K562 (cell line): ENCODE measurements around the gene SIGLEC6. TPM values are rescaled to one million over a fixed set of nuclear protein-coding genes. Genes with fewer than 3 reads are reported as not detected.

Experiments
- CBFB ChIP-seq: sonication (generic); formaldehyde crosslinking; IDR thresholded peaks from 2 replicates; pipeline ENCODE4 v1.4.0; 2020; ENCODE audit warnings: mild to moderate bottlenecking, missing genetic modification reagents
- CC2D1A ChIP-seq: fragments of 450-650 bp; IDR thresholded peaks from 2 replicates; pipeline ENCODE4 v1.6.1; 2017; ENCODE audit warnings: mild to moderate bottlenecking
- ESRRB ChIP-seq: fragments of 250-450 bp; sonication (Bioruptor Pico); IDR thresholded peaks from 2 replicates; pipeline ENCODE4 v1.5.0; 2020; ENCODE audit warnings: mild to moderate bottlenecking, moderate library complexity, borderline replicate concordance
- ETV6 ChIP-seq, 3 experiments: fragments of 150-350 bp in 1 of 3; sonication (generic) in 1 of 3; formaldehyde crosslinking in 1 of 3; IDR thresholded peaks; 2 replicates each; pipeline versions ENCODE4 v1.6.1 to v1.8.0; 2014 to 2022; ENCODE audit warnings: borderline replicate concordance in 2 of 3, low read depth in 2 of 3, antibody characterized with exemption in 1 of 3, low read length in 1 of 3, mild to moderate bottlenecking in 1 of 3, missing genetic modification reagents in 1 of 3
- HDAC2 ChIP-seq: fragments of 450-650 bp; IDR thresholded peaks from 2 replicates; pipeline ENCODE4 v1.6.1; 2016; ENCODE audit warnings: mild to moderate bottlenecking
- HNRNPK ChIP-seq: fragments of 200-400 bp; formaldehyde crosslinking; IDR thresholded peaks from one replicate; pipeline ENCODE4 v1.6.1; 2018; ENCODE audit warnings: mild to moderate bottlenecking, low read depth, low read length; ENCODE audit not compliant: poor library complexity, severe bottlenecking
- IRF2 ChIP-seq: sonication (generic); formaldehyde crosslinking; IDR thresholded peaks from 2 replicates; pipeline ENCODE4 v1.8.1; 2022; ENCODE audit warnings: mild to moderate bottlenecking, missing genetic modification reagents
- KDM2B ChIP-seq: fragments of 250-450 bp; sonication (Bioruptor Pico); IDR thresholded peaks from 2 replicates; pipeline ENCODE4 v1.8.0; 2021; ENCODE audit warnings: mild to moderate bottlenecking, moderate library complexity
- MEF2A ChIP-seq: IDR thresholded peaks from 2 replicates; pipeline ENCODE4 v1.6.1; 2011; ENCODE audit warnings: low read depth, mild to moderate bottlenecking, low read length, moderate library complexity; ENCODE audit not compliant: control insufficient read depth
- PKNOX1 ChIP-seq: fragments of 450-650 bp; IDR thresholded peaks from 2 replicates; pipeline ENCODE4 v1.6.1; 2016
- POLR2H ChIP-seq: IDR thresholded peaks from 2 replicates; pipeline ENCODE4 v1.6.1; 2016; ENCODE audit warnings: missing genetic modification characterization, low read depth, mild to moderate bottlenecking, control low read depth, missing compliant biosample characterization, moderate library complexity
- PPARD ChIP-seq: fragments of 250-450 bp; sonication (Bioruptor Pico); IDR thresholded peaks from 2 replicates; pipeline ENCODE4 v1.8.0; 2022; ENCODE audit warnings: inconsistent platforms, mild to moderate bottlenecking, moderate library complexity
- SP2 ChIP-seq: IDR thresholded peaks from 2 replicates; pipeline ENCODE4 v1.6.1; 2011; ENCODE audit warnings: mild to moderate bottlenecking, low read depth, low read length, moderate library complexity; ENCODE audit not compliant: poor library complexity, severe bottlenecking; ENCODE audit errors: extremely low read depth
- TAF9B ChIP-seq: fragments of 450-650 bp; IDR thresholded peaks from 2 replicates; pipeline ENCODE4 v1.6.1; 2018; ENCODE audit warnings: mild to moderate bottlenecking; ENCODE audit not compliant: partially characterized antibody
- TRIM24 ChIP-seq, 2 experiments: fragments of 450-650 bp; IDR thresholded peaks; 2 replicates each; pipeline ENCODE4 v1.6.1; 2016
- XRCC5 ChIP-seq: fragments of 200-400 bp; formaldehyde crosslinking; IDR thresholded peaks from 2 replicates; pipeline ENCODE4 v1.6.1; 2017; ENCODE audit warnings: low read depth, mild to moderate bottlenecking, low read length
- ZFP30 ChIP-seq: fragments of 250-450 bp; sonication (Bioruptor Pico); IDR thresholded peaks from 2 replicates; pipeline ENCODE4 v1.8.0; 2022; ENCODE audit warnings: moderate library complexity, mild to moderate bottlenecking, inconsistent platforms, borderline replicate concordance
- polyA plus RNA-seq, 8 experiments: library from polyadenylated mRNA; depleted of rRNA in 4 of 8; stranded (reverse) in 5 of 8; unstranded in 3 of 8; fragments of >200 nt; fragmentation: Nextera tagmentation in 2 of 8; fragmentation: Illumina TruSeq in 1 of 8; extraction: Ambion mirVana in 2 of 8; extraction: Trizol in 1 of 8; gene quantifications; 2 replicates each; pipeline versions ENCODE4 v1.2.1 to v1.2.3, GENCODE V29; 2011 to 2014; ENCODE audit warnings: inconsistent platforms in 1 of 8, missing spikeins in 1 of 8
- total RNA-seq, 7 experiments: library from RNA; depleted of rRNA in 6 of 7; stranded (reverse); fragments of >200 nt in 6 of 7; fragmentation: Illumina TruSeq in 2 of 7; extraction: Trizol in 2 of 7; gene quantifications; 2 replicates each; pipeline versions ENCODE4 v1.2.1 to v1.2.3, GENCODE V29; 2011 to 2021; ENCODE audit warnings: low replicate concordance in 1 of 7
- TF ChIP-seq, protein P1 (sequence below): fragments of 250-450 bp; sonication (Bioruptor Pico); IDR thresholded peaks from 2 replicates; pipeline ENCODE4 v1.8.0; 2021; ENCODE audit warnings: borderline replicate concordance, mild to moderate bottlenecking, moderate library complexity; ENCODE audit not compliant: poor library complexity, severe bottlenecking
- TF ChIP-seq, protein P2 (sequence below): sonication (generic); formaldehyde crosslinking; IDR thresholded peaks from 2 replicates; pipeline ENCODE4 v1.8.0; 2022; ENCODE audit warnings: missing genetic modification reagents, mild to moderate bottlenecking, borderline replicate concordance
- TF ChIP-seq, protein P3 (sequence below): sonication (generic); formaldehyde crosslinking; IDR thresholded peaks from 2 replicates; pipeline ENCODE4 v1.8.0; 2022; ENCODE audit warnings: mild to moderate bottlenecking, missing genetic modification reagents, borderline replicate concordance
- TF ChIP-seq, protein P4 (sequence below): fragments of 450-650 bp; formaldehyde crosslinking; IDR thresholded peaks from 2 replicates; pipeline ENCODE4 v1.4.0; 2020; ENCODE audit warnings: mild to moderate bottlenecking

Gene SIGLEC6
- total and polyA plus RNA-seq, 9 of the 15 experiments (the other 6 are each of a cell fraction or from before 2014, with no cell fraction given), result 0.03 to 17.5 (median 0.71) TPM

GRCh38 chr19:51470966-51471365, 60.5 kb downstream of the SIGLEC6 start (continued):
- TF ChIP-seq, protein P1, sequence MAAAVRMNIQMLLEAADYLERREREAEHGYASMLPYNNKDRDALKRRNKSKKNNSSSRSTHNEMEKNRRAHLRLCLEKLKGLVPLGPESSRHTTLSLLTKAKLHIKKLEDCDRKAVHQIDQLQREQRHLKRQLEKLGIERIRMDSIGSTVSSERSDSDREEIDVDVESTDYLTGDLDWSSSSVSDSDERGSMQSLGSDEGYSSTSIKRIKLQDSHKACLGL (CRISPR knock-in tag), result no peak
- no peak for TF ChIP-seq XRCC5
- TF ChIP-seq PPARD (CRISPR knock-in tag), result no peak
- TF ChIP-seq, protein P2, sequence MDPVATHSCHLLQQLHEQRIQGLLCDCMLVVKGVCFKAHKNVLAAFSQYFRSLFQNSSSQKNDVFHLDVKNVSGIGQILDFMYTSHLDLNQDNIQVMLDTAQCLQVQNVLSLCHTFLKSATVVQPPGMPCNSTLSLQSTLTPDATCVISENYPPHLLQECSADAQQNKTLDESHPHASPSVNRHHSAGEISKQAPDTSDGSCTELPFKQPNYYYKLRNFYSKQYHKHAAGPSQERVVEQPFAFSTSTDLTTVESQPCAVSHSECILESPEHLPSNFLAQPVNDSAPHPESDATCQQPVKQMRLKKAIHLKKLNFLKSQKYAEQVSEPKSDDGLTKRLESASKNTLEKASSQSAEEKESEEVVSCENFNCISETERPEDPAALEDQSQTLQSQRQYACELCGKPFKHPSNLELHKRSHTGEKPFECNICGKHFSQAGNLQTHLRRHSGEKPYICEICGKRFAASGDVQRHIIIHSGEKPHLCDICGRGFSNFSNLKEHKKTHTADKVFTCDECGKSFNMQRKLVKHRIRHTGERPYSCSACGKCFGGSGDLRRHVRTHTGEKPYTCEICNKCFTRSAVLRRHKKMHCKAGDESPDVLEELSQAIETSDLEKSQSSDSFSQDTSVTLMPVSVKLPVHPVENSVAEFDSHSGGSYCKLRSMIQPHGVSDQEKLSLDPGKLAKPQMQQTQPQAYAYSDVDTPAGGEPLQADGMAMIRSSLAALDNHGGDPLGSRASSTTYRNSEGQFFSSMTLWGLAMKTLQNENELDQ, result no peak
- no peak for TF ChIP-seq SP2
- peak; percentile 38 for TF ChIP-seq TAF9B
- TF ChIP-seq KDM2B (CRISPR knock-in tag), result no peak
- no peak for TF ChIP-seq ESRRB (CRISPR knock-in tag)
- TF ChIP-seq IRF2 (CRISPR knock-in tag), result no peak
- no peak for TF ChIP-seq ETV6 (IDR thresholded peaks at IDR 0.05; ENCODE audit: borderline replicate concordance in 1 of 2, low read depth in 2 of 2, low read length in 1 of 2)
- TF ChIP-seq ETV6 (CRISPR knock-in tag; IDR thresholded peaks at IDR 0.05; ENCODE audit: borderline replicate concordance), result no peak
- TF ChIP-seq MEF2A, result no peak
- TF ChIP-seq, protein P3, sequence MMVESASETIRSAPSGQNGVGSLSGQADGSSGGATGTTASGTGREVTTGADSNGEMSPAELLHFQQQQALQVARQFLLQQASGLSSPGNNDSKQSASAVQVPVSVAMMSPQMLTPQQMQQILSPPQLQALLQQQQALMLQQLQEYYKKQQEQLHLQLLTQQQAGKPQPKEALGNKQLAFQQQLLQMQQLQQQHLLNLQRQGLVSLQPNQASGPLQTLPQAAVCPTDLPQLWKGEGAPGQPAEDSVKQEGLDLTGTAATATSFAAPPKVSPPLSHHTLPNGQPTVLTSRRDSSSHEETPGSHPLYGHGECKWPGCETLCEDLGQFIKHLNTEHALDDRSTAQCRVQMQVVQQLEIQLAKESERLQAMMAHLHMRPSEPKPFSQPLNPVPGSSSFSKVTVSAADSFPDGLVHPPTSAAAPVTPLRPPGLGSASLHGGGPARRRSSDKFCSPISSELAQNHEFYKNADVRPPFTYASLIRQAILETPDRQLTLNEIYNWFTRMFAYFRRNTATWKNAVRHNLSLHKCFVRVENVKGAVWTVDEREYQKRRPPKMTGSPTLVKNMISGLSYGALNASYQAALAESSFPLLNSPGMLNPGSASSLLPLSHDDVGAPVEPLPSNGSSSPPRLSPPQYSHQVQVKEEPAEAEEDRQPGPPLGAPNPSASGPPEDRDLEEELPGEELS (CRISPR knock-in tag), result no peak
- TF ChIP-seq, protein P4, sequence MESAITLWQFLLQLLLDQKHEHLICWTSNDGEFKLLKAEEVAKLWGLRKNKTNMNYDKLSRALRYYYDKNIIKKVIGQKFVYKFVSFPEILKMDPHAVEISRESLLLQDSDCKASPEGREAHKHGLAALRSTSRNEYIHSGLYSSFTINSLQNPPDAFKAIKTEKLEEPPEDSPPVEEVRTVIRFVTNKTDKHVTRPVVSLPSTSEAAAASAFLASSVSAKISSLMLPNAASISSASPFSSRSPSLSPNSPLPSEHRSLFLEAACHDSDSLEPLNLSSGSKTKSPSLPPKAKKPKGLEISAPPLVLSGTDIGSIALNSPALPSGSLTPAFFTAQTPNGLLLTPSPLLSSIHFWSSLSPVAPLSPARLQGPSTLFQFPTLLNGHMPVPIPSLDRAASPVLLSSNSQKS (CRISPR knock-in tag), result no peak
- TF ChIP-seq TRIM24 (IDR thresholded peaks at IDR 0.05), result peak; percentile 40 to 71; a peak in 2 of 4 replicates
- TF ChIP-seq POLR2H (tag), result no peak
- TF ChIP-seq PKNOX1, result peak; percentile 53
- TF ChIP-seq HNRNPK, result no peak
- TF ChIP-seq CC2D1A, result peak; percentile 18; the same call in 1 of the 2 replicates
- 0 out of 2 replicates have a peak, but pooled peaks have one; percentile 37 for TF ChIP-seq HDAC2
- no peak for TF ChIP-seq ZFP30 (CRISPR knock-in tag)
- TF ChIP-seq CBFB, result no peak
